Liver (tissue), 9 donors: ENCODE data around the gene DLX4. TPM values are rescaled to one million over a fixed set of nuclear protein-coding genes. Genes with fewer than 3 reads are reported as not detected.

Experiments
- DNase-seq: peaks from one replicate; pipeline ENCODE4 v3.0.0-alpha.2; 2017; ENCODE audit warnings: low spot score
- H3K27ac ChIP-seq, 2 donors: one replicate each; pipeline ENCODE4 v1.7.0; 2013; ENCODE audit warnings: inconsistent platforms in 2 of 2, low read length in 2 of 2, control low read depth in 1 of 2, low read depth in 1 of 2, mild to moderate bottlenecking in 1 of 2
- H3K27me3 ChIP-seq, 4 donors: one replicate each; pipeline versions ENCODE4 v1.6.1 to v1.7.0; 2013; ENCODE audit warnings: low read length in 3 of 4, inconsistent platforms in 1 of 4, mild to moderate bottlenecking in 1 of 4, moderate library complexity in 1 of 4; ENCODE audit not compliant: control insufficient read depth in 4 of 4, insufficient read depth in 4 of 4
- H3K36me3 ChIP-seq, 4 donors: one replicate each; pipeline versions ENCODE4 v1.6.1 to v1.7.0; 2013; ENCODE audit warnings: low read length in 3 of 4, mild to moderate bottlenecking in 3 of 4, low read depth in 1 of 4, moderate library complexity in 1 of 4; ENCODE audit not compliant: control insufficient read depth in 4 of 4, insufficient read depth in 3 of 4
- H3K4me1 ChIP-seq, 4 donors: one replicate each; pipeline versions ENCODE4 v1.6.1 to v1.7.0; 2013; ENCODE audit warnings: low read length in 3 of 4, mild to moderate bottlenecking in 3 of 4, moderate library complexity in 1 of 4; ENCODE audit not compliant: control insufficient read depth in 4 of 4, insufficient read depth in 4 of 4
- H3K4me3 ChIP-seq, 3 donors: one replicate each; pipeline versions ENCODE4 v1.6.1 to v1.7.0; 2013; ENCODE audit warnings: low read length in 3 of 3, control low read depth in 1 of 3, low read depth in 1 of 3, mild to moderate bottlenecking in 1 of 3
- H3K9ac ChIP-seq, 2 donors: one replicate each; pipeline ENCODE4 v1.7.0; 2013; ENCODE audit warnings: low read length in 2 of 2, mild to moderate bottlenecking in 2 of 2, moderate library complexity in 2 of 2, control low read depth in 1 of 2, low read depth in 1 of 2
- H3K9me3 ChIP-seq, 4 donors: one replicate each; pipeline versions ENCODE4 v1.6.1 to v1.7.0; 2013; ENCODE audit warnings: low read length in 3 of 4; ENCODE audit not compliant: control insufficient read depth in 4 of 4
- EGR1 ChIP-seq, 2 donors: IDR thresholded peaks; 2 replicates each; pipeline ENCODE4 v1.6.1; 2016 to 2018; ENCODE audit warnings: antibody characterized with exemption in 2 of 2, low read depth in 2 of 2
- FOXA1 ChIP-seq: IDR thresholded peaks from 2 replicates; pipeline ENCODE4 v1.6.1; 2016; ENCODE audit warnings: antibody characterized with exemption
- FOXA2 ChIP-seq: IDR thresholded peaks from 2 replicates; pipeline ENCODE4 v1.6.1; 2016; ENCODE audit warnings: antibody characterized with exemption
- GABPA ChIP-seq, 2 donors: IDR thresholded peaks in 1 of 2; conservative IDR thresholded peaks in 1 of 2; 2 replicates each; pipeline ENCODE4 v1.6.1; 2016; ENCODE audit warnings: antibody characterized with exemption in 2 of 2, mild to moderate bottlenecking in 1 of 2, moderate library complexity in 1 of 2
- HNF4G ChIP-seq: IDR thresholded peaks from 2 replicates; pipeline ENCODE4 v1.6.1; 2016; ENCODE audit warnings: antibody characterized with exemption
- JUND ChIP-seq, 2 donors: IDR thresholded peaks; 2 replicates each; pipeline ENCODE4 v1.6.1; 2016; ENCODE audit warnings: antibody characterized with exemption in 2 of 2
- MAX ChIP-seq: IDR thresholded peaks from 2 replicates; pipeline ENCODE4 v1.6.1; 2016; ENCODE audit warnings: antibody characterized with exemption
- RAD21 ChIP-seq, 2 donors: IDR thresholded peaks; 2 replicates each; pipeline ENCODE4 v1.6.1; 2016; ENCODE audit warnings: antibody characterized with exemption in 2 of 2, mild to moderate bottlenecking in 2 of 2
- RXRA ChIP-seq, 2 donors: IDR thresholded peaks; 2 replicates each; pipeline ENCODE4 v1.6.1; 2017 to 2018; ENCODE audit warnings: antibody characterized with exemption in 2 of 2, mild to moderate bottlenecking in 1 of 2
- SP1 ChIP-seq: IDR thresholded peaks from 2 replicates; pipeline ENCODE4 v1.6.1; 2018; ENCODE audit warnings: antibody characterized with exemption, mild to moderate bottlenecking
- TAF1 ChIP-seq: conservative IDR thresholded peaks from 2 replicates; pipeline ENCODE4 v1.6.1; 2016; ENCODE audit warnings: antibody characterized with exemption, mild to moderate bottlenecking
- YY1 ChIP-seq: IDR thresholded peaks from 2 replicates; pipeline ENCODE4 v1.6.1; 2016; ENCODE audit warnings: antibody characterized with exemption, mild to moderate bottlenecking
- WGBS: extraction: QIAGEN DNeasy Blood & Tissue Kit; methylation state at CpG from one replicate; pipeline ENCODE4 v1.1.7; 2013; 5-methylcytosine and 5-hydroxymethylcytosine counted together
- polyA plus RNA-seq, 2 donors: library from polyadenylated mRNA; stranded (reverse) in 1 of 2; unstranded in 1 of 2; fragments of 200-250 nt in 1 of 2; fragments of >200 nt in 1 of 2; fragmentation: Nextera tagmentation in 1 of 2; extraction: Ambion mirVana in 1 of 2; gene quantifications; one replicate each; pipeline versions ENCODE4 v1.2.1 to v1.2.3, GENCODE V29; 2013 to 2015
- total RNA-seq, 2 donors: library from RNA; depleted of rRNA; stranded (reverse); fragments of >200 nt; gene quantifications; one replicate each; pipeline ENCODE4 v1.2.3, GENCODE V29; 2014
- TF ChIP-seq, protein P1 (sequence below): IDR thresholded peaks from 2 replicates; pipeline ENCODE4 v1.6.1; 2016; ENCODE audit warnings: antibody characterized with exemption, mild to moderate bottlenecking
- TF ChIP-seq, protein P2 (sequence below): IDR thresholded peaks from 2 replicates; pipeline ENCODE4 v1.6.1; 2016; ENCODE audit warnings: antibody characterized with exemption
- TF ChIP-seq, protein P3 (sequence below): fragments of 150-350 bp; IDR thresholded peaks from 2 replicates; pipeline ENCODE4 v1.5.1; 2017; ENCODE audit warnings: improper control_type of control experiment, low read depth, low read length; ENCODE audit not compliant: missing input control
- donor health status: healthy.
- donor health status: healthy.
- donor health status: healthy.
- donor health status: healthy.
- donor health status: healthy.

DLX4 gene
- total and polyA plus RNA-seq, 4 donors: not detected

- no peak for TF ChIP-seq FOXA2
- no peak for TF ChIP-seq TAF1
- no peak for TF ChIP-seq HNF4G
- no peak for TF ChIP-seq SP1
- TF ChIP-seq MAX: no peak
- TF ChIP-seq FOXA1: no peak
- TF ChIP-seq YY1: no peak
- TF ChIP-seq, protein P1, sequence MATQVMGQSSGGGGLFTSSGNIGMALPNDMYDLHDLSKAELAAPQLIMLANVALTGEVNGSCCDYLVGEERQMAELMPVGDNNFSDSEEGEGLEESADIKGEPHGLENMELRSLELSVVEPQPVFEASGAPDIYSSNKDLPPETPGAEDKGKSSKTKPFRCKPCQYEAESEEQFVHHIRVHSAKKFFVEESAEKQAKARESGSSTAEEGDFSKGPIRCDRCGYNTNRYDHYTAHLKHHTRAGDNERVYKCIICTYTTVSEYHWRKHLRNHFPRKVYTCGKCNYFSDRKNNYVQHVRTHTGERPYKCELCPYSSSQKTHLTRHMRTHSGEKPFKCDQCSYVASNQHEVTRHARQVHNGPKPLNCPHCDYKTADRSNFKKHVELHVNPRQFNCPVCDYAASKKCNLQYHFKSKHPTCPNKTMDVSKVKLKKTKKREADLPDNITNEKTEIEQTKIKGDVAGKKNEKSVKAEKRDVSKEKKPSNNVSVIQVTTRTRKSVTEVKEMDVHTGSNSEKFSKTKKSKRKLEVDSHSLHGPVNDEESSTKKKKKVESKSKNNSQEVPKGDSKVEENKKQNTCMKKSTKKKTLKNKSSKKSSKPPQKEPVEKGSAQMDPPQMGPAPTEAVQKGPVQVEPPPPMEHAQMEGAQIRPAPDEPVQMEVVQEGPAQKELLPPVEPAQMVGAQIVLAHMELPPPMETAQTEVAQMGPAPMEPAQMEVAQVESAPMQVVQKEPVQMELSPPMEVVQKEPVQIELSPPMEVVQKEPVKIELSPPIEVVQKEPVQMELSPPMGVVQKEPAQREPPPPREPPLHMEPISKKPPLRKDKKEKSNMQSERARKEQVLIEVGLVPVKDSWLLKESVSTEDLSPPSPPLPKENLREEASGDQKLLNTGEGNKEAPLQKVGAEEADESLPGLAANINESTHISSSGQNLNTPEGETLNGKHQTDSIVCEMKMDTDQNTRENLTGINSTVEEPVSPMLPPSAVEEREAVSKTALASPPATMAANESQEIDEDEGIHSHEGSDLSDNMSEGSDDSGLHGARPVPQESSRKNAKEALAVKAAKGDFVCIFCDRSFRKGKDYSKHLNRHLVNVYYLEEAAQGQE: no peak
- no peak for TF ChIP-seq RXRA (IDR thresholded peaks at IDR 0.05)
- TF ChIP-seq GABPA (IDR thresholded peaks at IDR 0.05 in 1 of 2, conservative IDR thresholded peaks at IDR 0.05 in 1 of 2): no peak
- TF ChIP-seq JUND (IDR thresholded peaks at IDR 0.05): no peak
- TF ChIP-seq, protein P2, sequence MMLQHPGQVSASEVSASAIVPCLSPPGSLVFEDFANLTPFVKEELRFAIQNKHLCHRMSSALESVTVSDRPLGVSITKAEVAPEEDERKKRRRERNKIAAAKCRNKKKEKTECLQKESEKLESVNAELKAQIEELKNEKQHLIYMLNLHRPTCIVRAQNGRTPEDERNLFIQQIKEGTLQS: no peak
- no peak for TF ChIP-seq EGR1 (IDR thresholded peaks at IDR 0.05; ENCODE audit: low read depth in 2 of 2)
- no peaks in the 10 kb centered on the region for H3K9me3 ChIP-seq
- H3K36me3 ChIP-seq: no peaks in the 10 kb centered on the region
- no peaks in the 10 kb centered on the region for H3K4me1 ChIP-seq
- DNase-seq: no peak
- H3K27ac ChIP-seq: no peak overlapping the region
- H3K9ac ChIP-seq: no peak overlapping the region
- peaks cover 0 to 2% (median under 1%) of the 10 kb centered on the region in 4 donors for H3K27me3 ChIP-seq
- H3K4me3 ChIP-seq: no peak overlapping the region
- 48% methylated on average over 4 of the region's 4 CpGs for WGBS
These were observed 12.2 kb upstream of the DLX4 start for GRCh38 chr17:49956780-49957179.

DNA sequence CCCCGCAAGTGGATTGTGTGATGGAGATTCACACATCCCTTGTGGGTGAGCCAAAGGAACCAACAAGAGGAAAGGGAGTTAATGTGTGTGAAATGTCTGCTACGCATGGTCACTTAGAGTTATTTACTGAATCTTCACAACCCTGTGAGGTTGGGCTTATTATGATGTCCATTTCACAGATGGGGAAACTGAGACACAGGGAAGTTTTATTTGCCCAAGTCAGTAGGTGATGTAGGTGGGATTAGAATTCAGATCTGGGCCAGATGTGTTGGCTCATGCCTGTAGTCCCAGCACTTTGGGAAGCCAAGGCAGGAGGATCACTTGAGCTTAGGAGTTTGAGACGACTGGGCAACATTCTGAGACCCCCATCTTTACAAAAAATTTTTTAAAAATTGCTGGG is 11.6 kb upstream of the DLX4 start:
- DNase-seq: no peak
- Histone ChIP-seq H3K4me3 (no peak overlapping the region), H3K4me1 (no peaks in the 10 kb centered on the region), H3K27me3 (peaks cover 0 to 2% (median 1%) of the 10 kb centered on the region in 4 donors), H3K36me3 (no peaks in the 10 kb centered on the region), H3K27ac (no peak overlapping the region), H3K9me3 (no peaks in the 10 kb centered on the region), H3K9ac (no peak overlapping the region)
- TF ChIP-seq HNF4G: no peak
- 83% methylated on average over 3 of the region's 3 CpGs for WGBS

GRCh38 chr17:49958723-49959122 is 10.3 kb upstream of the DLX4 start:
- WGBS: 92% methylated on average over 4 of the region's 4 CpGs
- Histone ChIP-seq H3K9me3 (no peaks in the 10 kb centered on the region), H3K4me1 (peaks cover 0 to under 1% (median under 1%) of the 10 kb centered on the region in 4 donors), H3K27ac (no peak overlapping the region), H3K4me3 (no peak overlapping the region), H3K27me3 (peaks cover 0 to 10% (median 4%) of the 10 kb centered on the region in 4 donors), H3K36me3 (no peaks in the 10 kb centered on the region), H3K9ac (no peak overlapping the region)
- DNase-seq: no peak
- no peak for TF ChIP-seq FOXA1
- TF ChIP-seq, protein P3, sequence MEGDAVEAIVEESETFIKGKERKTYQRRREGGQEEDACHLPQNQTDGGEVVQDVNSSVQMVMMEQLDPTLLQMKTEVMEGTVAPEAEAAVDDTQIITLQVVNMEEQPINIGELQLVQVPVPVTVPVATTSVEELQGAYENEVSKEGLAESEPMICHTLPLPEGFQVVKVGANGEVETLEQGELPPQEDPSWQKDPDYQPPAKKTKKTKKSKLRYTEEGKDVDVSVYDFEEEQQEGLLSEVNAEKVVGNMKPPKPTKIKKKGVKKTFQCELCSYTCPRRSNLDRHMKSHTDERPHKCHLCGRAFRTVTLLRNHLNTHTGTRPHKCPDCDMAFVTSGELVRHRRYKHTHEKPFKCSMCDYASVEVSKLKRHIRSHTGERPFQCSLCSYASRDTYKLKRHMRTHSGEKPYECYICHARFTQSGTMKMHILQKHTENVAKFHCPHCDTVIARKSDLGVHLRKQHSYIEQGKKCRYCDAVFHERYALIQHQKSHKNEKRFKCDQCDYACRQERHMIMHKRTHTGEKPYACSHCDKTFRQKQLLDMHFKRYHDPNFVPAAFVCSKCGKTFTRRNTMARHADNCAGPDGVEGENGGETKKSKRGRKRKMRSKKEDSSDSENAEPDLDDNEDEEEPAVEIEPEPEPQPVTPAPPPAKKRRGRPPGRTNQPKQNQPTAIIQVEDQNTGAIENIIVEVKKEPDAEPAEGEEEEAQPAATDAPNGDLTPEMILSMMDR: no peak
- no peak for TF ChIP-seq HNF4G
- no peak for TF ChIP-seq GABPA (IDR thresholded peaks at IDR 0.05 in 1 of 2, conservative IDR thresholded peaks at IDR 0.05 in 1 of 2)
- TF ChIP-seq YY1: no peak
- no peak for TF ChIP-seq RXRA (IDR thresholded peaks at IDR 0.05)
- TF ChIP-seq SP1: no peak
- TF ChIP-seq RAD21 (IDR thresholded peaks at IDR 0.05): no peak
- TF ChIP-seq, protein P1: no peak
